ENCODE measurements around the gene LRBA.

The LRBA gene

GRCh38 chr4:150358691-150359090, 656.4 kb downstream of the LRBA start:
- TF ChIP-seq CTCF (IDR thresholded peaks at IDR 0.05; ENCODE audit: insufficient read depth, low read depth, low read length, missing control alignments), result no peak
- no peak for DNase-seq (ENCODE audit: low read depth)
- no peak overlapping the region for H3K4me3 ChIP-seq (ENCODE audit: low read depth, low read length)

GRCh38 chr4:150357829-150358228, 657.3 kb downstream of the LRBA start:
- TF ChIP-seq CTCF (IDR thresholded peaks at IDR 0.05; ENCODE audit: insufficient read depth, low read depth, low read length, missing control alignments), result no peak
- H3K4me3 ChIP-seq (ENCODE audit: low read depth, low read length), result no peak overlapping the region
- DNase-seq (ENCODE audit: low read depth), result no peak

- no peak for DNase-seq (ENCODE audit: low read depth)
- no peak overlapping the region for H3K4me3 ChIP-seq (ENCODE audit: low read depth, low read length)
- TF ChIP-seq CTCF (IDR thresholded peaks at IDR 0.05; ENCODE audit: insufficient read depth, low read depth, low read length, missing control alignments), result no peak
These were observed 659.1 kb downstream of the LRBA start for GRCh38 chr4:150355858-150356455.

GRCh38 chr4:150355418-150355817, 659.7 kb downstream of the LRBA start:
- H3K4me3 ChIP-seq (ENCODE audit: low read depth, low read length), result no peak overlapping the region
- no peak for TF ChIP-seq CTCF (IDR thresholded peaks at IDR 0.05; ENCODE audit: insufficient read depth, low read depth, low read length, missing control alignments)
- no peak for DNase-seq (ENCODE audit: low read depth)

GRCh38 chr4:150354214-150354796, 660.8 kb downstream of the LRBA start:
- H3K4me3 ChIP-seq (ENCODE audit: low read depth, low read length), result no peak overlapping the region
- DNase-seq (ENCODE audit: low read depth), result no peak
- no peak for TF ChIP-seq CTCF (IDR thresholded peaks at IDR 0.05; ENCODE audit: insufficient read depth, low read depth, low read length, missing control alignments)

GRCh38 chr4:150348079-150348478, 667.0 kb downstream of the LRBA start:
- no peak for DNase-seq (ENCODE audit: low read depth)
- H3K4me3 ChIP-seq (ENCODE audit: low read depth, low read length), result no peak overlapping the region
- TF ChIP-seq CTCF (IDR thresholded peaks at IDR 0.05; ENCODE audit: insufficient read depth, low read depth, low read length, missing control alignments), result no peak

- no peak overlapping the region for H3K4me3 ChIP-seq (ENCODE audit: low read depth, low read length)
- no peak for DNase-seq (ENCODE audit: low read depth)
- TF ChIP-seq CTCF (IDR thresholded peaks at IDR 0.05; ENCODE audit: insufficient read depth, low read depth, low read length, missing control alignments), result no peak
These were observed 669.8 kb downstream of the LRBA start for GRCh38 chr4:150345207-150345744.

Measured in GM12865 (cell line).